GM18505 (cell line): ENCODE results near the gene ARL17A.
"Not testable (repeated sequence)": the region's sequence is repeated elsewhere in the genome, so short reads cannot be mapped to it uniquely, and the experiment has no call there.

Experiments used
- ATAC-seq: cut with Tn5 transposase; IDR thresholded peaks from one replicate; pipeline ENCODE4 v1.9.1; 2021; ENCODE audit not compliant: unreplicated experiment

ARL17A gene

GRCh38 chr17:46559155-46559554, 20.3 kb downstream of the ARL17A start:
- ATAC-seq: not testable (repeated sequence)

GRCh38 chr17:46548607-46549006, 30.9 kb downstream of the ARL17A start:
- not testable (repeated sequence) for ATAC-seq

DNA sequence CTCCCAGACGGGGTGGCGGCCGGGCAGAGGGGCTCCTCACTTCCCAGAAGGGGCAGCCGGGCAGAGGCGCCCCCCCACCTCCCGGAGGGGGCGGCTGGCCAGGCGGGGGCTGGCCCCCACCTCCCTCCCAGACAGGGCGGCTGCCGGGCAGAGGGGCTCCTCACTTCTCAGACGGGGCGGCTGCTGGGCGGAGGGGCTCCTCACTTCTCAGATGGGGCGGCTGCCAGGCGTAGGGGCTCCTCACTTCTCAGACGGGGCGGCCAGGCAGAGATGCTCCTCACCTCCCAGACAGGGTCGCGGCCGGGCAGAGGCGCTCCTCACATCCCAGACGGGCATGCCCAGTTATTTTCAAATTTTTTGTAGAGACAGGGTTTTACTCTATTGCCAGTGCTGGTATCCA, 44.8 kb downstream of the ARL17A start:
- ATAC-seq: not testable (repeated sequence)

GRCh38 chr17:46512168-46512567, 67.3 kb downstream of the ARL17A start, which contains the start of gene LRRC37A2:
Gene LRRC37A2 (plus strand): TSS chr17:46512468. CDS start chr17:46512713, 245 bp downstream.
- not testable (repeated sequence) for ATAC-seq

DNA sequence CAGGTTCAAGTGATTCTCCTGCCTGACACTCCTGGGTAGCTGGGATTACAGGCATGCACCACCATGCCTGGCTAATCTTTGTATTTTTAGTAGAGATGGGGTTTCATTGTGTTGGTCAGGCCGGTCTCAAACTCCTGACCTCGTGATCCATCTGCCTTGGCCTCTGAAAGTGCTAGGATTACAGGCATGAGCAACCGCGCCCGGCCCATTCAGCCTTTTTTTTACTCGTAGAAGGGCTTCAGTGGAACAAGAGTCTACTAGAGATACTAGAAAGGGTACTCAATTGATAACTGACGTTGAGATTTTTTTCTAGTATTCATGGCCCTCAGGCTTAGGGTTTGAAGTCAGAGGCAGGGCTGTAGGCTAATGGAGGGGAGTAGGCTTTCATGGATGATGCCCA, 73.6 kb downstream of the ARL17A start:
- not testable (repeated sequence) for ATAC-seq

DNA sequence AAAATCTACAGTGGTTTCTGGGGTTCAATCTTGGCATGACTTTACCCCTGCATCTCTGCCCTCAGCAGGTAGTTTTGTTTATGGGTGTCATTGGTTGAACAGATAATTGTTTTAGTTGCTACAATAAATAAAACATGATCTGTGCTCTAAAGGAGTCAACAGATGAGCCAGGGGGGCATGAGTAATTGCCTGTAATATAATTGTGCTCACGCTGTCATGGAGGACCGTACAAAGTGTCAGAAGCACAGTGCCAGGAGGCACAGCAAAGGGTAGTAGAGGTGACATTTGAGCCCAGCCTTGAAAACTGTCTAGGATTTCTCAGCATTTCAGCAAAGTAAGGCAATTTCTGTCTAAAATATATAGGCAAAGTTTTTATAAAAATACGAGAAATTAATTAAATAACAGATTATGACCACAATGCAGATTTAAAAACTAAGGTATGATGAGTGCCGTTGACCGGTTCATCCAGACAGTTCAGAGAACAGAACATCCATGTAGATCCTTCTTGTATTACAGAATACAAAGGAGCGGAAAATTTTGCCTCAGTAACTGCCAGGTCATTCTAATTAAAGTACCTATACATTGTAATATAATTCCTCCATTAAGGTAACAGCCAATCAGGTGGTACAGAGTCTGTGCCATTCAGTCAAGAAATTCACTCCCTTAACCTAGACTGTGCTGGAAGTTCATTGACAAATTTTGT, 79.9 kb downstream of the ARL17A start:
- not testable (repeated sequence) for ATAC-seq

GRCh38 chr17:46492021-46492420, 87.5 kb downstream of the ARL17A start:
- ATAC-seq: not testable (repeated sequence)

- not testable (repeated sequence) for ATAC-seq
Measured at GRCh38 chr17:46481310-46481709, 98.2 kb downstream of the ARL17A start.

DNA sequence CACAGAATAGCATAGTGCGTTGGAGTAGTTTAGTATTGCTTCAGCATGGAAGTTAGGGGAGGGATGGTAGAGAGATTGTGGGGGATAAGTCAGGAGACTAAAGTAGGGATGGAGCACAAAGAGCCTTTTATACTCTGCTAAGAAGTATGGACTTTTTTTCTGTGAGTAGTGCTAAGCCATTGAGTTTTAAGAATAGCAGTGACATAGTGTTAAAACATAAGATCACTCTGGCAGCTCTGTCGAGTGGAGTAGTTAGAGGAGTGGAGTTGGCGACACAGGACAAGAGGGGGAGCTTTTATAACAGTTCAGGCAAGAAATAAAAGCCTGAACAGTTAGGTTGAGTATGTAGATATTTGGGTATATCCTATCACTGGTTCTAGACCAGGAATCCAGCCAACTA, 100.7 kb downstream of the ARL17A start:
- ATAC-seq: not testable (repeated sequence)

- not testable (repeated sequence) for ATAC-seq
Measured at GRCh38 chr17:46475583-46475982, 103.9 kb downstream of the ARL17A start.

DNA sequence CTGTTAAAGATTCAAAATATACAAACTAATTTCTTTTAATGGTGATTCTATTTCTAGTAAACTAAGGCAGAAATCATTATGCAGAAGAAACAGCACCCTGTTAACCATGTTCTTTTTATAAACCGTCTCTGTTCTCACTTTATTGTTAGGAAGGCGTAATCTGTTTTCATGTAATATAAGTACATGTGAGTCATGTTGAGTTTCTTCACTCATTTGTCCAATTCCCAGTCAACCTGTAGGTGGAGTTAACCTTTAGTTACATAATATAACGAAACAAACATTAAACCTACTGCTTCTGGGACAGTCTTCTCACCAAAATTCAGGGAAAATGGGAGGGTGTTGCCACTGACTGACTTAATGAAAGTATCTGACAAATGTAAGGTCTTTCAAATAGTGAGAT, 105.0 kb downstream of the ARL17A start:
- not testable (repeated sequence) for ATAC-seq

GRCh38 chr17:46467618-46468017, 111.9 kb downstream of the ARL17A start:
- not testable (repeated sequence) for ATAC-seq
